Measurements from ENCODE around the gene CFAP119. TPM values are rescaled to one million over a fixed set of nuclear protein-coding genes. Genes with fewer than 3 reads are reported as not detected.

CFAP119 gene
- total RNA-seq, 4 donors from 2014 or later, result 3.7 to 12.6 (median 8.2) TPM

DNA sequence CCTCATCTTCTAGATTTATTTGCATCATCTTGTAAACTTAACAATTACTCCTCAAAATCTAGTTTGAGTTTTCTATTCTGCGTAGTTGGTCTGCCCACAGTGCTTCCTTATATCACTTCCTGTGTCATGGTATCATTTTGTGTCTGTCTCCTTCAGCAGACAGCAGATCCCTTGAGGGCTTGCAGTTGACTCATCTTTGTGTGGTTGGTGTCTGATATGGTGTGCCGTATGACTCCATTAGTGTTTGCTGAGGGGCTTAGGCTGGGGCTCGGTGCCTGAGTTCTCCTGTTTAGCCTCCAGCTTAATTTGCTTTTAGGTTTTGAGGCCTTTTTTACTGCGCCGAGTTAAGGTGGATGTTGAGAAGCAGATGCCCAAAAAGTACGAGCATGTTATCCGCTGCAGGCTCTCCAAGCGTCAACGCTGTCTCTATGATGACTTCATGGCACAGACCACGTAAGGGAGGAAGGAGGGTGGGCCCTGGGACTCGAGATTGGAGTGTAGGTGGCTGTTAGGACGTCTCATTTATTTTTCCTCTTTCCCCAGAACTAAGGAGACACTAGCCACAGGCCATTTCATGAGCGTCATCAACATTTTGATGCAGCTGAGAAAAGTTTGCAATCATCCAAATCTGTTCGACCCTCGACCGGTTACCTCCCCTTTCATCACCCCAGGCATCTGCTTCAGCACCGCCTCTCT lies 46.0 kb downstream of the CFAP119 start:
- TF ChIP-seq EP300 (IDR thresholded peaks at IDR 0.05), result no peak
- TF ChIP-seq, protein P1, sequence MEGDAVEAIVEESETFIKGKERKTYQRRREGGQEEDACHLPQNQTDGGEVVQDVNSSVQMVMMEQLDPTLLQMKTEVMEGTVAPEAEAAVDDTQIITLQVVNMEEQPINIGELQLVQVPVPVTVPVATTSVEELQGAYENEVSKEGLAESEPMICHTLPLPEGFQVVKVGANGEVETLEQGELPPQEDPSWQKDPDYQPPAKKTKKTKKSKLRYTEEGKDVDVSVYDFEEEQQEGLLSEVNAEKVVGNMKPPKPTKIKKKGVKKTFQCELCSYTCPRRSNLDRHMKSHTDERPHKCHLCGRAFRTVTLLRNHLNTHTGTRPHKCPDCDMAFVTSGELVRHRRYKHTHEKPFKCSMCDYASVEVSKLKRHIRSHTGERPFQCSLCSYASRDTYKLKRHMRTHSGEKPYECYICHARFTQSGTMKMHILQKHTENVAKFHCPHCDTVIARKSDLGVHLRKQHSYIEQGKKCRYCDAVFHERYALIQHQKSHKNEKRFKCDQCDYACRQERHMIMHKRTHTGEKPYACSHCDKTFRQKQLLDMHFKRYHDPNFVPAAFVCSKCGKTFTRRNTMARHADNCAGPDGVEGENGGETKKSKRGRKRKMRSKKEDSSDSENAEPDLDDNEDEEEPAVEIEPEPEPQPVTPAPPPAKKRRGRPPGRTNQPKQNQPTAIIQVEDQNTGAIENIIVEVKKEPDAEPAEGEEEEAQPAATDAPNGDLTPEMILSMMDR (IDR thresholded peaks at IDR 0.05), result no peak
- TF ChIP-seq POLR2A (IDR thresholded peaks at IDR 0.05), result no peak
- Histone ChIP-seq H3K27me3 (no peaks in the 10 kb centered on the region), H3K4me3 (no peak overlapping the region), H3K27ac (peak overlapping the region in 2 of 4 donors; percentile 58 to 70), H3K4me1 (peaks cover 0 to 4% (median 0%) of the 10 kb centered on the region in 4 donors), H3K36me3 (peaks cover 3 to 100% (median 56%) of the 10 kb centered on the region in 3 donors), H3K9me3 (no peaks in the 10 kb centered on the region)
- 74 to 80% methylated on average over 17 of the region's 17 CpGs for whole genome bisulfite sequencing, 2 donors
- DNase-seq (ENCODE audit: low spot score in 2 of 2), result no peak

DNA sequence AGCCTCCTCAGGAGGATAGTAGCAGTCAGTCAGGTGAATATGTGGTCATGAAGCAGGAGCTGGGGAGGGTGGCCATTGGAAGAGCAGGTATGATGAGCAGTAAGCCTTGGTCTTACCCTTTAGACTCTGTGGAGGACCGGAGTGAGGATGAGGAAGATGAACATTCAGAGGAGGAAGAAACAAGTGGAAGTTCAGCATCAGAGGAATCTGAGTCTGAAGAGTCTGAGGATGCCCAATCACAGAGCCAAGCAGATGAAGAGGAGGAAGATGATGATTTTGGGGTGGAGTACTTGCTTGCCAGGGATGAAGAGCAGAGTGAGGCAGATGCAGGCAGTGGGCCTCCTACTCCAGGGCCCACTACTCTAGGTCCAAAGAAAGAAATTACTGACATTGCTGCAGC lies 50.1 kb downstream of the CFAP119 start:
- no peak for DNase-seq (ENCODE audit: low spot score in 2 of 2)
- TF ChIP-seq EP300 (IDR thresholded peaks at IDR 0.05), result no peak
- Histone ChIP-seq H3K27me3 (peaks cover 0 to 2% of the 10 kb centered on the region in 2 donors), H3K36me3 (peaks cover 5 to 100% (median 60%) of the 10 kb centered on the region in 3 donors), H3K27ac (no peak overlapping the region), H3K4me3 (no peak overlapping the region), H3K4me1 (peaks cover 0 to 4% (median 0%) of the 10 kb centered on the region in 4 donors), H3K9me3 (no peaks in the 10 kb centered on the region)
- 91 to 100% methylated on average over 1 of the region's 1 CpG for WGBS, 2 donors

DNA sequence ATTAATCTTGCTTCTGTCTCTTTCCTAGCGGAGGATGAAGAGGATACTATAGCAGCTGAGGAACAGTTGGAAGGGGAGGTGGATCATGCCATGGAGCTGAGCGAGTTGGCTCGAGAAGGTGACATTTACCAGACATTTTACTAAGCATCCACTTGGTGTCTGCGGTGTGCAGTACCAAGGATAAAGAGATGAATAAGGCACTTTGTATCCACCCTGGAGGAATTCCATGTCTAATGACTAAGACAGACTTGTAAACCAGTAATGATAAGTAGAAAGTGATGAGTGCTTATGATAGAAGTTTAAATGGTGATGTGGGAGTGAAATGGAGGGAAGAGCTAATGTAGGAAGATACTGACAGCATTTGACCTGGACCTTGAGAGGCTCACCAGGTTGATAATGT lies 50.9 kb downstream of the CFAP119 start:
- H3K4me1 ChIP-seq, result peaks cover 0 to 4% (median 0%) of the 10 kb centered on the region in 4 donors
- no peaks in the 10 kb centered on the region for H3K9me3 ChIP-seq
- H3K4me3 ChIP-seq, result no peak overlapping the region
- TF ChIP-seq EP300 (IDR thresholded peaks at IDR 0.05) (no peak), POLR2A (IDR thresholded peaks at IDR 0.05) (no peak)
- TF ChIP-seq, protein P1 (IDR thresholded peaks at IDR 0.05), result no peak
- peaks cover 0 to 2% of the 10 kb centered on the region in 2 donors for H3K27me3 ChIP-seq
- WGBS, 2 donors, result 88 to 95% methylated on average over 4 of the region's 4 CpGs
- H3K36me3 ChIP-seq, result peaks cover 5 to 100% (median 63%) of the 10 kb centered on the region in 3 donors
- H3K27ac ChIP-seq, result no peak overlapping the region
- no peak for DNase-seq (ENCODE audit: low spot score in 2 of 2)

Small RNA genes within 50 kb of the gene (small RNA-seq; reads per million reads assigned to genes)
- gene SNORA30, result not detected

Other genes starting within 250 kb of the CFAP119 start
- 10 to 100 TPM; 22.8 to 40.2 (median 31.8) TPM for gene ZNF768, start 235.5 kb downstream of the CFAP119 start, total RNA-seq
- gene ZNF747, start 227.2 kb downstream of the CFAP119 start, total RNA-seq, result 10 to 100 TPM; 17.4 to 22.2 (median 19.6) TPM
- 10 to 100 TPM; 12.5 to 16.7 (median 15.3) TPM for gene ZNF764, start 203.7 kb downstream of the CFAP119 start, total RNA-seq
- 10 to 100 TPM; 15.7 to 28.6 (median 22.9) TPM for gene ZNF688, start 190.3 kb downstream of the CFAP119 start, total RNA-seq
- 10 to 100 TPM; 12.0 to 17.1 (median 14.9) TPM for gene ZNF785, start 176.4 kb downstream of the CFAP119 start, total RNA-seq
- gene ZNF689, start 151.7 kb downstream of the CFAP119 start, total RNA-seq, result 10 to 100 TPM in 2 of 4 donors, 1 to 10 TPM in 2; 7.8 to 11.7 (median 10.0) TPM
- 10 to 100 TPM; 37.4 to 43.7 (median 40.1) TPM for gene PRR14, start 111.1 kb downstream of the CFAP119 start, total RNA-seq
- 10 to 100 TPM; 26.2 to 46.8 (median 31.7) TPM for gene FBRS, start 103.6 kb downstream of the CFAP119 start, total RNA-seq
- gene SRCAP, start 62.9 kb downstream of the CFAP119 start, total RNA-seq, result 10 to 100 TPM; 17.2 to 42.6 (median 31.0) TPM
- gene PHKG2, start 13.6 kb downstream of the CFAP119 start, total RNA-seq, result 10 to 100 TPM; 29.9 to 46.2 (median 33.3) TPM
- 100 to 1,000 TPM in 1 of 4 donors, 10 to 100 TPM in 3; 71.7 to 127 (median 91.5) TPM for gene RNF40, start 260 bp upstream of the CFAP119 start, total RNA-seq
- gene ZNF629, start 25.1 kb upstream of the CFAP119 start, total RNA-seq, result 10 to 100 TPM; 14.7 to 22.2 (median 17.1) TPM
- gene BCL7C, start 132.0 kb upstream of the CFAP119 start, total RNA-seq, result 10 to 100 TPM; 42.9 to 54.0 (median 48.2) TPM
- 1 to 10 TPM; 2.2 to 5.9 (median 3.1) TPM for gene CTF1, start 134.6 kb upstream of the CFAP119 start, total RNA-seq
- 10 to 100 TPM in 3 of 4 donors, 1 to 10 TPM in 1; 7.4 to 25.8 (median 16.7) TPM for gene FBXL19, start 161.5 kb upstream of the CFAP119 start, total RNA-seq
- gene ORAI3, start 187.0 kb upstream of the CFAP119 start, total RNA-seq, result 10 to 100 TPM; 50.7 to 58.4 (median 52.9) TPM
- 10 to 100 TPM in 2 of 4 donors, 1 to 10 TPM in 2; 7.9 to 17.1 (median 10.7) TPM for gene SETD1A, start 195.7 kb upstream of the CFAP119 start, total RNA-seq
- 10 to 100 TPM; 14.9 to 42.9 (median 22.5) TPM for gene HSD3B7, start 223.1 kb upstream of the CFAP119 start, total RNA-seq
- gene STX1B, start 248.6 kb upstream of the CFAP119 start, total RNA-seq, result 1 to 10 TPM in 3 of 4 donors, under 1 TPM in 1; 0.84 to 6.1 (median 1.3) TPM

Measured in tibial nerve (tissue), 4 donors.